ENCODE results near the gene AOPEP.

The AOPEP gene

GRCh38 chr9:95090023-95090791, 363.7 kb downstream of the AOPEP start:
- no peak for DNase-seq (ENCODE audit: low read depth in 1 of 2, low spot score in 1 of 2)

GRCh38 chr9:95090871-95091577, 364.5 kb downstream of the AOPEP start:
- no peak for DNase-seq (ENCODE audit: low read depth in 1 of 2, low spot score in 1 of 2)

- no peak for DNase-seq (ENCODE audit: low read depth in 1 of 2, low spot score in 1 of 2)
Observed at GRCh38 chr9:95091601-95092261, 365.2 kb downstream of the AOPEP start.

GRCh38 chr9:95092262-95093072, 366.0 kb downstream of the AOPEP start:
- DNase-seq (ENCODE audit: low read depth in 1 of 2, low spot score in 1 of 2) = no peak

GRCh38 chr9:95093586-95093985, 367.1 kb downstream of the AOPEP start:
- no peak for DNase-seq (ENCODE audit: low read depth in 1 of 2, low spot score in 1 of 2)

- no peak for DNase-seq (ENCODE audit: low read depth in 1 of 2, low spot score in 1 of 2)
Observed at GRCh38 chr9:95094002-95094401, 367.5 kb downstream of the AOPEP start.

- DNase-seq (ENCODE audit: low read depth in 1 of 2, low spot score in 1 of 2) = no peak
Observed at GRCh38 chr9:95095641-95096355, 369.3 kb downstream of the AOPEP start.

- DNase-seq (ENCODE audit: low read depth in 1 of 2, low spot score in 1 of 2) = no peak
Observed at GRCh38 chr9:95096381-95096780, 369.9 kb downstream of the AOPEP start.

- no peak for DNase-seq (ENCODE audit: low read depth in 1 of 2, low spot score in 1 of 2)
Observed at GRCh38 chr9:95096807-95097206, 370.3 kb downstream of the AOPEP start.

GRCh38 chr9:95097279-95097678, 370.8 kb downstream of the AOPEP start:
- no peak for DNase-seq (ENCODE audit: low read depth in 1 of 2, low spot score in 1 of 2)

GRCh38 chr9:95098391-95098921, 372.0 kb downstream of the AOPEP start:
- DNase-seq (ENCODE audit: low read depth in 1 of 2, low spot score in 1 of 2) = no peak

GRCh38 chr9:95099321-95100070, 373.0 kb downstream of the AOPEP start:
- no peak for DNase-seq (ENCODE audit: low read depth in 1 of 2, low spot score in 1 of 2)

GRCh38 chr9:95100071-95100627, 373.6 kb downstream of the AOPEP start:
- no peak for DNase-seq (ENCODE audit: low read depth in 1 of 2, low spot score in 1 of 2)

- no peak for DNase-seq (ENCODE audit: low read depth in 1 of 2, low spot score in 1 of 2)
Observed at GRCh38 chr9:95101326-95101725, 374.8 kb downstream of the AOPEP start.

- no peak for DNase-seq (ENCODE audit: low read depth in 1 of 2, low spot score in 1 of 2)
Observed at GRCh38 chr9:95102001-95102433, 375.5 kb downstream of the AOPEP start.

GRCh38 chr9:95102572-95102971, 376.1 kb downstream of the AOPEP start:
- DNase-seq (ENCODE audit: low read depth in 1 of 2, low spot score in 1 of 2) = no peak

- DNase-seq (ENCODE audit: low read depth in 1 of 2, low spot score in 1 of 2) = no peak
Observed at GRCh38 chr9:95103281-95103771, 376.8 kb downstream of the AOPEP start.

- DNase-seq (ENCODE audit: low read depth in 1 of 2, low spot score in 1 of 2) = no peak
Observed at GRCh38 chr9:95103871-95104580, 377.5 kb downstream of the AOPEP start.
